Glomerular endothelial cell (primary cell): ENCODE results near the gene RNF114. TPM values are rescaled to one million over a fixed set of nuclear protein-coding genes. Genes with fewer than 3 reads are reported as not detected.
"Not testable (repeated sequence)": the region's sequence is repeated elsewhere in the genome, so short reads cannot be mapped to it uniquely, and the experiment has no call there.

Experiments used
- DNase-seq: peaks from one replicate; pipeline ENCODE4 v3.0.0-alpha.2; 2011; ENCODE audit warnings: low read depth, low spot score; ENCODE audit errors: extremely low read depth
- total RNA-seq: library from RNA; depleted of rRNA; stranded (reverse); fragments of >200 nt; gene quantifications from 2 replicates; pipeline ENCODE4 v1.2.3, GENCODE V29; 2015

RNF114 gene, protein sequence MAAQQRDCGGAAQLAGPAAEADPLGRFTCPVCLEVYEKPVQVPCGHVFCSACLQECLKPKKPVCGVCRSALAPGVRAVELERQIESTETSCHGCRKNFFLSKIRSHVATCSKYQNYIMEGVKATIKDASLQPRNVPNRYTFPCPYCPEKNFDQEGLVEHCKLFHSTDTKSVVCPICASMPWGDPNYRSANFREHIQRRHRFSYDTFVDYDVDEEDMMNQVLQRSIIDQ
- 114 and 156 TPM in 2 replicates for total RNA-seq

GRCh38 chr20:49936153-49937026, at the start of gene RNF114:
TSS of gene RNF114 (plus strand) at chr20:49936397. CDS start at chr20:49936413, 16 bp downstream.
- DNase-seq: peak; percentile 41

GRCh38 chr20:49886571-49887213, 49.5 kb upstream of the RNF114 start:
- DNase-seq: no peak

DNA sequence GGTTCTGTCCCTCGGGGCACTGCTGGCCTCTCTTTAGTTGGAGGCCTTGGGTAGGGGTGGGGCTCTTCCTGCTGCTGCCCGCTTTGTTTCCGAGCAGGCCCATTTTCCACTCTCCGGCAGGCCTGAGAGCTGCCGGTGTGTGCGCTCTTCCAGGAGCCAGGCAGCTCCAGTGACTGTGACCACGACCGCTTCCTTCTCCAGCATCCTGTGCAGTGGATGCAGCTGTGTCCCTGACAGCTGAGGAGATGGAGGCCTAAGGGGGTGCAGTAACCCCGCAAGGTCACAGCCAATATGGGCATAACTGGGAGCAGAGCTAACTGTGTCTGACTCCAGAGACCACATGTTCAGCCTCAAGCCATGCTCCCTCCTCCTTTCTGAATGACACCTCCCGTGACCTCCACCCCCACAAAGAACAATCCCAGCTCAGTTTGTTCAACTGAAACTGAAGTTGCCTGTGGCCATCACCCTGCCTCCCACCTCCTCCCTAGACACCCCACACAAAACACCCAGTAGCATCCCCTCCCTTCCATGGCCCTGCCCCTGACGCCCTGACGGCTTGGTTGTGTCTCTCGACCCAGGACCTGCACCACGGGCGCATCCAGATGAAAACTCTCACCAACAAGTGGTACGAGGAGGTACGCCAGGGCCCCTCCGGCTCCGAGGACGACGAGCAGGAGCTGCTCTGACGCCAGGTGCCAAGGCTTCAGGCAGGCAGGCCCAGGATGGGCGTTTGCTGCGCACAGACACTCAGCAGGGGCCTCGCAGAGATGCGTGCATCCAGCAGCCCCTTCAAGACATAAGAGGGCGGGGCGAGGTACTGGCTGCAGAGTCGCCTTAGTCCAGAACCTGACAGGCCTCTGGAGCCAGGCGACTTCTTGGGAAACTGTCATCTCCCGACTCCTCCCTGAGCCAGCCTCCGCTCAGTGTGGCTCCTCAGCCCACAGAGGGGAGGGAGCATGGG, 48.7 kb upstream of the RNF114 start:
- DNase-seq: no peak

DNA sequence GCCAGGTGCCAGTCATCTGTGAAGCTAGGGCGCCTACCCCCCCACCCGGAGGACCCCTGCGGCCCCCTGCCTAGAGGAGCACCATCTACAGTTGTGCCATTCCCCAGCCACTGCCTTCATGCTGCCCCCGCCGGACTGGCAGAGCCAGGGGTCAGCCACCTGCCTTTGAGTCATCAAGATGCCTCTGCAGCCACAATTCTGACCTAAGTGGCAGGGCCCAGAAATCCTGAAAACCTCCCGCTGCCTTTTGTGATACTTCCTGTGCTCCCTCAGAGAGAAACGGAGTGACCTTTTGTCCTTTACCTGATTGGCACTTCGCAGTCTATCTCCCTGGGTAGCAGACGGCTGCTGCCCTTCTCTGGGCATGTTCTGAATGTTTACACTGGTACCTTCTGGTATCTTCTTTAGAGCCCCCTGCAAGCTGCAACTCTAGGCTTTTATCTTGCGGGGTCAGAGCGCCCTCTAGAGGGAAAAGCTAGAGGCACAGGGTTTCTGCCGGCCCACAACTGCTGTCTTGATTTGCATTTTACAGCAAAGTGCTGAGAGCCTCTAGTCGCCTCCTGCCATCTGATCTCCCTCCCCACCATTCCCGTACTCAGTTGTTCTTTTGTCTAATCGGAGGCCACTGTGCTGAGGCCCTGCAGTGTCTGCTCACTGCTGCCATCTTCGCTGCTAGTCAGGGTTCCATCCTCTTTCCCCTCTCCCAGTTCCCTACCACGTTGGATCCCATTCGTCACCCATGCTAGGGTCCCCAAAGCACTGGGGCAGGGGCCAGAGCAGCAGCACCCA, 47.8 kb upstream of the RNF114 start:
- DNase-seq: no peak

GRCh38 chr20:49889001-49889934, 46.9 kb upstream of the RNF114 start:
- no peak for DNase-seq

- DNase-seq: no peak
These were observed 46.3 kb upstream of the RNF114 start for GRCh38 chr20:49889935-49890333.

DNA sequence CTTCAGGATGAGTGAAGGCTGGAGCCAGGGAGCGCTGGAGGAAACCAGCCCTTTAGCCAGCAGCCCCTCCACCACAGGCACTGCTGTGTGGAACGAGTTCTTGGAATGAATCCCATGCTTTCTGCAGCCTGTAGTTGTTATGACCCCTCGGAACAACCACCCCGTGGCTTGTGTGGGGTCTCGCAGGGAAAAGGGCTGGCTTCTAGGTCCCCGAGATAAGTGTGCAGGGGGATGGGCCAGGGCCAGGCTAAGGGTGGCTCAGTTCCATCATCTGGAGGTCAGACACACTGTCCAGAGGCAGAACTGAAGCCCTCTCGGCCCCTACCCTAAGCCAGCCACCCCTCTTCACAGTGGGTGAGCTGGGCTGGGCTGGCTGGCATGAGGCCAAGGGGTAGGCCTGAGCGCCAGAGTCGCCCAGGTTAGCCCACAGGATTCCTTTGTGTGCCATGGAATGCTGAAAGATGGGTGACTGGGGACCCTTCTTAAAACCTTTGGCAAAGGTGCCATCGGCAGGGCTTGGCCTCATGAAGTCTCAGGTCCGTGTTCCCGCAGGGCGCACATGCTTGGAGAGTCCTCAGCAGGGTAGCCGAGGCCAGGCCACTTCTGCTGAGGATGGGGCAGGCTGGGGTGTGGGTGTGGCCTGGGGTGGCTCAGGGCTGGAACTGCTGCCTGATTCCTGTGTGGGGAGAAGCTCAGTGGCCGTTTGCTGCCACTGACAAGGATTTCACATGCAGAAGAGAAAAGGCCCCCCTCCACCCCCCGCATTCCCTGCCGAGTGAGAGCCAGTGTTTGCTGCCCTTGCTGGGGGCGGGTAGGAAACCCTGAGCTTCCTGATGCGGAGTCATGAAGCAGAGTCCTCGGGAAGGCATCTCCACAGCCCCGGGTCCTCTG, 45.5 kb upstream of the RNF114 start:
- no peak for DNase-seq

- no peak for DNase-seq
These were observed 44.6 kb upstream of the RNF114 start for GRCh38 chr20:49891476-49892110.

DNA sequence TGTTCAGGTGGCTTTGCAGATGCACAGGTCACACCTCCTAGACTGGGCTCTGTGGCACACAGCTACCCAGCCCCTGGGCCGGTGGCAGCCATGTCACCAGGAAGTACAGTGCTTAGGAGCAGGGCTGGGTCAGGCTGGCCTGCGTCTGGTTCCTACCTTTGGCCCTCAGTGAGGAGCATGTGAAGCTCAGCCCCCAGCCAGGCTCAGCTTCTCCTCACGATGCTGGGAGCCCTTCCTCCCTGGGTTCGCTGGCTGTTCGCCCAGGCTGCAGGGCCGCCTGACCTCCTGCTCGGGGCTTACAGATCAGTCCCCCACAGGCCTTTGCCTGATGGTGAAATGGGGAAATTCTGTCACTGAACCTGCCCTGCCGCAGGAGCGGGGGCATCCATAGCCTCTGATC, 43.9 kb upstream of the RNF114 start:
- no peak for DNase-seq

GRCh38 chr20:49892817-49893216, 43.4 kb upstream of the RNF114 start:
- no peak for DNase-seq

DNA sequence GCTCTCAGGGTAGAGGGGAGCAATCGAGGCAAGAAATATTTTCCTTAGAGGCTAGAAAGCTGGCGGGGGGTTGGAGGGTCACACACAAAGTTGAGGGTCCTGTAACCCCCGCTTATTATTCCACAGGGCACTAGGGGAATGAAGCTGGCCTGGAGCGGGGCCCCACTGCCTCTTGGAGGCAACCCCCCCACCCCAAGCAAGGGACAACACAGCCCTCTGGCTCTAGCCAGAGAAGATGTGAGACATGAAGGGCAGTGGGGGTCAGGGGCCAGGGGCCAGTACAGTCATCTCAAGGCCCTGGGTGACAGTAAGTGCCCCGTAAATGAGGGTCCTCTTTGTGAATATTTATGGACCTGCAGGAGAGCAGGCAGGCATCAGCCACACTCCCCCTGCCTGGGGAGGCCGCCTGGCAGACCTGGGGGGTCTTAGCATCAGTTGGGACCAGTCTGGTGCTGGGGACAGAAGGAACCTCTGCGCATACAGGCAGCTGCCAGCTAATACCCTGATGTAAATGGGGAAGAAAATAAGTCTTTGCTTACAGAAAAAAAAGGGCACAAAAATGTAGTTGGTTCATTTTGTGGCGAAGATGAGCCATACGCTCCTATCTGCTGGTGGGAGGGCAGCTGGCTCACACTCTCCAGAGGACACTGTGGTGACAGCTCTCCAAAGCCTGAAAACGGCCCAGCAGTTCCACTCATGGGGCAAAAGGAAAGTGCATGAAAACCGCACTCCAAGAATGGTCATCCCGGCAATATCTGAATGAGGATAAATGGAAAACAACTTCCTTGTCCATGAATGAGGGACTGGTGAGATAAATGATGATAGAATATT, 42.7 kb upstream of the RNF114 start:
- no peak for DNase-seq

- DNase-seq: no peak
These were observed 42.1 kb upstream of the RNF114 start for GRCh38 chr20:49894073-49894470.

- not testable (repeated sequence) for DNase-seq
These were observed 40.6 kb upstream of the RNF114 start for GRCh38 chr20:49895474-49896093.

- no peak for DNase-seq
These were observed 40.0 kb upstream of the RNF114 start for GRCh38 chr20:49896204-49896603.

- no peak for DNase-seq
These were observed 36.4 kb upstream of the RNF114 start for GRCh38 chr20:49899541-49900383.
